Hepatocyte (in vitro differentiated cells): ENCODE measurements around the gene PLEKHA8. TPM values are rescaled to one million over a fixed set of nuclear protein-coding genes. Genes with fewer than 3 reads are reported as not detected.
A peak's percentile ranks its signal among the peaks of the same experiment; 100 is the strongest.

Source experiments
- DNase-seq: peaks from one replicate; pipeline ENCODE4 v3.0.0-alpha.2; 2016; ENCODE audit warnings: low spot score
- H2AFZ ChIP-seq: fragments of 200-600 bp; sonication (generic); 2 replicates; pipeline ENCODE4 v1.6.0; 2016; ENCODE audit warnings: antibody characterized with exemption, mild to moderate bottlenecking
- H3K27ac ChIP-seq: fragments of 200-600 bp; sonication (generic); 2 replicates; pipeline ENCODE4 v1.5.1; 2016; ENCODE audit warnings: mild to moderate bottlenecking
- H3K27me3 ChIP-seq: fragments of 200-600 bp; sonication (generic); 2 replicates; pipeline ENCODE4 v1.6.1; 2016
- H3K36me3 ChIP-seq: fragments of 200-600 bp; sonication (generic); replicated peaks from 2 replicates; pipeline ENCODE4 v1.5.1; 2016; ENCODE audit warnings: low read depth; ENCODE audit not compliant: insufficient read depth
- H3K4me1 ChIP-seq: fragments of 200-600 bp; sonication (generic); 2 replicates; pipeline ENCODE4 v1.5.1; 2016; ENCODE audit warnings: mild to moderate bottlenecking, moderate library complexity; ENCODE audit not compliant: insufficient read depth
- H3K4me2 ChIP-seq: fragments of 200-600 bp; sonication (generic); 2 replicates; pipeline ENCODE4 v1.6.0; 2016
- H3K4me3 ChIP-seq: fragments of 200-600 bp; sonication (generic); 2 replicates; pipeline ENCODE4 v1.5.1; 2016; ENCODE audit warnings: mild to moderate bottlenecking
- H3K79me2 ChIP-seq: fragments of 200-600 bp; sonication (generic); 2 replicates; pipeline ENCODE4 v1.6.0; 2017; ENCODE audit warnings: mild to moderate bottlenecking
- H3K9me2 ChIP-seq: fragments of 200-600 bp; sonication (generic); replicated peaks from 2 replicates; pipeline ENCODE4 v1.6.0; 2017; ENCODE audit warnings: mild to moderate bottlenecking; ENCODE audit not compliant: insufficient read depth
- H3K9me3 ChIP-seq: fragments of 200-600 bp; sonication (generic); 2 replicates; pipeline ENCODE4 v1.5.1; 2016; ENCODE audit warnings: low read depth, mild to moderate bottlenecking
- H4K20me1 ChIP-seq: fragments of 200-600 bp; sonication (generic); 2 replicates; pipeline ENCODE4 v1.6.0; 2016; ENCODE audit warnings: mild to moderate bottlenecking; ENCODE audit not compliant: insufficient read depth, poor library complexity, severe bottlenecking
- CTCF ChIP-seq: fragments of 200-600 bp; sonication (generic); IDR thresholded peaks from 2 replicates; pipeline ENCODE4 v1.5.1; 2016; ENCODE audit warnings: antibody characterized with exemption, mild to moderate bottlenecking; ENCODE audit not compliant: poor library complexity
- EZH2 ChIP-seq: fragments of 200-600 bp; sonication (generic); IDR thresholded peaks from 2 replicates; pipeline ENCODE4 v1.6.1; 2016; ENCODE audit warnings: antibody characterized with exemption, mild to moderate bottlenecking, borderline replicate concordance
- EZH2phosphoT487 ChIP-seq: fragments of 200-600 bp; sonication (generic); IDR thresholded peaks from one replicate; pipeline ENCODE4 v1.6.1; 2018; ENCODE audit warnings: antibody characterized with exemption, mild to moderate bottlenecking, low read depth, moderate library complexity; ENCODE audit not compliant: unreplicated experiment, severe bottlenecking
- WGBS: methylation state at CpG from one replicate; pipeline ENCODE4 v1.1.6; 2016; ENCODE audit warnings: low lambda C conversion rate; ENCODE audit errors: missing lambda C conversion rate; 5-methylcytosine and 5-hydroxymethylcytosine counted together
- polyA plus RNA-seq: library from polyadenylated mRNA; unstranded; fragments of >200 nt; fragmentation: Nextera tagmentation; extraction: Ambion mirVana; gene quantifications from 2 replicates; pipeline ENCODE4 v1.2.1, GENCODE V29; 2016
- total RNA-seq: library from RNA; depleted of rRNA; stranded (reverse); fragments of >200 nt; gene quantifications from 2 replicates; pipeline ENCODE4 v1.2.3, GENCODE V29; 2014

The PLEKHA8 gene
- total and polyA plus RNA-seq, 2 experiments from 2014 or later = 8.7 to 17.9 TPM

DNA sequence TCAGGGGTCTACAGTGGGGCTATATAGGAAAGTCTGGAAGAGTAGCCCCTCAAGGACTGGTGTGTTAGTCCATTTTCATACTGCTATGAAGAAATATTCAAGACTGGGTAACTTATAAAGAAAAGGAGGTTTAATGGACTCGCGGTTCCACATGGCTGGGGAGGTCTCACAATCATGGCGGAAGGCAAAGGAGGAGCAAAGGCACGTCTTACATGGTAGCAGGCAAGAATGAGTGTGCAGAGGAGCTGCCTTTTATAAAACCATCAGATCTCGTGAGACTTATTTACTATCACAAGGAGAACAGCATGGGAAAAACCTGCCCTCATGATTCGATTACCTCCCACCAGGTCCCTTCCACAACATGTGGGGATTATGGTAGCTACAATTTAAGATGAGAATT lies 4.7 kb upstream of the PLEKHA8 start:
- TF ChIP-seq CTCF (no peak), EZH2 (no peak), EZH2phosphoT487 (no peak)
- Histone ChIP-seq H3K4me1 (peaks cover 10% of the 10 kb centered on the region), H4K20me1 (no peaks in the 10 kb centered on the region), H3K9me3 (no peaks in the 10 kb centered on the region), H2AFZ (no peak overlapping the region), H3K36me3 (no peaks in the 10 kb centered on the region), H3K27me3 (no peaks in the 10 kb centered on the region), H3K4me2 (peak overlapping the region; percentile 20), H3K79me2 (peaks cover 41% of the 10 kb centered on the region), H3K9me2 (no peaks in the 10 kb centered on the region), H3K27ac (no peak overlapping the region), H3K4me3 (no peak overlapping the region)
- 96% methylated on average over 6 of the region's 6 CpGs for WGBS
- DNase-seq = no peak

- Histone ChIP-seq H3K9me3 (no peaks in the 10 kb centered on the region), H3K27me3 (no peaks in the 10 kb centered on the region), H3K79me2 (peaks cover 64% of the 10 kb centered on the region), H2AFZ (peak within 1 kb of the TSS; percentile 56), H4K20me1 (peaks cover 2% of the 10 kb centered on the region), H3K4me2 (peak within 1 kb of the TSS; percentile 77), H3K36me3 (no peaks in the 10 kb centered on the region), H3K27ac (peak within 1 kb of the TSS; percentile 85), H3K4me1 (peaks cover 27% of the 10 kb centered on the region), H3K9me2 (no peaks in the 10 kb centered on the region), H3K4me3 (peak within 1 kb of the TSS; percentile 53)
- DNase-seq = peak; percentile 99
- under 1% methylated on average over 35 of the region's 35 CpGs for WGBS
- TF ChIP-seq EZH2phosphoT487 = no peak
- TF ChIP-seq EZH2 = no peak
- TF ChIP-seq CTCF = no peak
These were observed 1.8 kb upstream of the PLEKHA8 start, which contains the start of gene FKBP14 for GRCh38 chr7:30026229-30027064. Gene FKBP14 (minus strand): TSS chr7:30026702. CDS start chr7:30026508, 194 bp downstream.

DNA sequence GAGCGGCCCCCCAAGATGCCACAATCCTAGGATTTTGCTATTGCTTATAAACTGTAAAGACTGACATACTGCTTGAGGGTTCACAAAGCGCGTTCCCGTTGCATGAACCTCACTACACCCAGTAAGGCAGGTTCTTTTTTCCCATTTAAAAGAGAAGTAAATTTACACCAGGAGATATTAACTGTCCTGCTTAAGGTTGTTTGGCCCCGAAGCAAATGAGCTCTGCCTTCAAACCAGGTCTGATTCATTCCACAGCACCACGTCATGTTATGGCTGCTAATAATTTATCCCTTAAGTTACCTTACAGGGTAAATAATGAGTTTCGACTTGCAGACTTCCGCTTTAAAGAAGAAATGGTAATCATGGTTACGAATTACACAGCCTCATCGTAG lies 1.2 kb upstream of the PLEKHA8 start:
- Histone ChIP-seq H3K4me2 (peak overlapping the region; percentile 77), H3K4me3 (peak overlapping the region; percentile 47), H3K4me1 (peaks cover 27% of the 10 kb centered on the region), H3K27ac (peak overlapping the region; percentile 81), H3K9me2 (no peaks in the 10 kb centered on the region), H2AFZ (peak overlapping the region; percentile 56), H3K79me2 (peaks cover 69% of the 10 kb centered on the region), H3K36me3 (no peaks in the 10 kb centered on the region), H3K27me3 (no peaks in the 10 kb centered on the region), H4K20me1 (peaks cover 9% of the 10 kb centered on the region), H3K9me3 (no peaks in the 10 kb centered on the region)
- 2% methylated on average over 10 of the region's 10 CpGs for WGBS
- TF ChIP-seq CTCF (no peak), EZH2 (no peak), EZH2phosphoT487 (no peak)
- DNase-seq = peak; percentile 70
